Measurements from ENCODE around the gene HAGHL. TPM values are rescaled to one million over a fixed set of nuclear protein-coding genes. Genes with fewer than 3 reads are reported as not detected.

The HAGHL gene
- total RNA-seq, 4 donors from 2014 or later, result 1.7 to 5.7 (median 4.8) TPM; not detected in 1

GRCh38 chr16:732936-733335 is 6.0 kb downstream of the HAGHL start:
- H3K27me3 ChIP-seq, result peaks cover 0 to 16% (median 0%) of the 10 kb centered on the region in 4 donors
- no peaks in the 10 kb centered on the region for H3K9me3 ChIP-seq
- intact Hi-C loops (cut with DNase I), result no loop called here
- TF ChIP-seq CTCF (IDR thresholded peaks at IDR 0.05) (no peak), POLR2A (IDR thresholded peaks at IDR 0.05) (no peak)
- WGBS, 2 donors, result 88% methylated on average over 4 of the region's 13 CpGs; no CpG with 5 or more reads in 1 of the 2 donors
- no peak for DNase-seq
- peaks cover 35 to 78% (median 42%) of the 10 kb centered on the region in 3 donors for H3K36me3 ChIP-seq
- no peak overlapping the region for H3K27ac ChIP-seq
- H3K4me1 ChIP-seq, result peaks cover 11 to 19% (median 12%) of the 10 kb centered on the region in 3 donors
- no peak overlapping the region for H3K4me3 ChIP-seq

GRCh38 chr16:733382-734207 is 6.7 kb downstream of the HAGHL start:
- H3K4me3 ChIP-seq, result no peak overlapping the region
- TF ChIP-seq CTCF (IDR thresholded peaks at IDR 0.05) (peak in 2 of 6 experiments; percentile 13 to 17), POLR2A (IDR thresholded peaks at IDR 0.05) (no peak)
- intact Hi-C loops (cut with DNase I), result no loop called here
- H3K36me3 ChIP-seq, result peaks cover 35 to 85% (median 42%) of the 10 kb centered on the region in 3 donors
- no peak overlapping the region for H3K27ac ChIP-seq
- no peak for DNase-seq
- H3K4me1 ChIP-seq, result peaks cover 5 to 15% (median 6%) of the 10 kb centered on the region in 3 donors
- WGBS, 2 donors, result 90 to 94% methylated on average over 2 to 3 of the region's 34 CpGs
- no peaks in the 10 kb centered on the region for H3K9me3 ChIP-seq
- H3K27me3 ChIP-seq, result peaks cover 0 to 9% (median 0%) of the 10 kb centered on the region in 4 donors

GRCh38 chr16:734208-734980 is 7.5 kb downstream of the HAGHL start:
- no peak for DNase-seq
- no peaks in the 10 kb centered on the region for H3K9me3 ChIP-seq
- intact Hi-C loops (cut with DNase I), result no loop called here
- H3K4me1 ChIP-seq, result peaks cover 0 to 12% (median 3%) of the 10 kb centered on the region in 3 donors
- peaks cover 0 to 1% (median 0%) of the 10 kb centered on the region in 4 donors for H3K27me3 ChIP-seq
- H3K36me3 ChIP-seq, result peaks cover 35 to 93% (median 42%) of the 10 kb centered on the region in 3 donors
- TF ChIP-seq POLR2A (IDR thresholded peaks at IDR 0.05) (no peak), CTCF (IDR thresholded peaks at IDR 0.05) (no peak)
- 84 to 89% methylated on average over 21 to 27 of the region's 49 CpGs for WGBS, 2 donors
- H3K4me3 ChIP-seq, result no peak overlapping the region
- no peak overlapping the region for H3K27ac ChIP-seq

DNA sequence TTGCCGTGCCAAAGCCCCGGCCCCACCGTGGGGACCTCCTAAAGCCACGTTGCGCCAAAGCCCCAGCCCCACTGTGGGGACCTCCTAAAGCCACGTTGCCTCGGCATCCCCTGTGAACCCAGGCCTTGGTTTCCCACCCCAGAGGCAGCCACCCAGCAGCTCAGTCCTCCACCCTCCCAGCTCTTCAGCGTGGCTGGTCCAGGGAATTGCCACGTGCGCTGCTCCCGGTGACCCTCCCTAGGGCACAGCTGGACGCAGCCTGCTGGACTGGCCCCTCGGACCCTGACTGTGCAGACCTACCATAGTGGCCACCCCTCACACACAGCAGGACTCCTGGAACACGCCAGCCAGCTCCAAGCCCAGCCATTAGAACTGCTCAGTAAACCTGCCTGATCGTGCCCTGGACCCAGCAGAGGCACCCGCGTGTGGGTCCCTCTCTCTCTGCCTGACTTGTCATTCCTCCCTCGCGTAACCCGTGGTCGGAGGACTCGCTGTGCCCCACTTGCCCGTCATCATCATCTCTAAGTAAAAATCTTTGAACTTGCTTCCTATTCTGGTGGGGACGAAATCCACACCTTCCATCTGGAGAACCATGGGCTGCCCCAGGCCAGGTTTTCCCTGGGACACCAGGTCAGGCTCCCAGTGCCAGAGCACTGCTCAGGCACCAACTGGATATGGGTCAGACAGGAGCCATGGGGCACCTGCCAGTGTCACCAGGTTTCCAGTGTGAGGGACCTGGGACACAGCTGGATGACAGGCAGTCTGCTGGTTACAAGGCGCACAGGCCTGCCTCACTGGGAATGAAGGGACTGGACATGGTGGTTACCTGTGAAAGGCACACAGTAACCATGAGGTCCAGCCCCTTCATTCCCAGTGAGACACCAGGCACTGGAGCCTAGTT is 8.3 kb downstream of the HAGHL start:
- peaks cover 35 to 92% (median 42%) of the 10 kb centered on the region in 3 donors for H3K36me3 ChIP-seq
- H3K9me3 ChIP-seq, result no peaks in the 10 kb centered on the region
- no peaks in the 10 kb centered on the region for H3K27me3 ChIP-seq
- TF ChIP-seq CTCF (IDR thresholded peaks at IDR 0.05) (no peak), POLR2A (IDR thresholded peaks at IDR 0.05) (no peak)
- H3K4me1 ChIP-seq, result peaks cover 8 to 20% (median 10%) of the 10 kb centered on the region in 3 donors
- WGBS, 2 donors, result 89 to 93% methylated on average over 11 to 13 of the region's 25 CpGs
- no peak overlapping the region for H3K4me3 ChIP-seq
- no peak overlapping the region for H3K27ac ChIP-seq
- no peak for DNase-seq
- intact Hi-C loops (cut with DNase I), result no loop called here

Measured in esophagus squamous epithelium (tissue), 5 donors.